ENCODE data around the gene GDI1.
"Not testable (repeated sequence)": the region's sequence is repeated elsewhere in the genome, so short reads cannot be mapped to it uniquely, and the experiment has no call there.

Gene GDI1

GRCh38 chrX:154398668-154399526 is 38.1 kb upstream of the GDI1 start:
- ATAC-seq: peak; percentile 21
- no peak for TF ChIP-seq TOX (CRISPR knock-in tag; IDR thresholded peaks at IDR 0.05; ENCODE audit: borderline replicate concordance)
- no peak for TF ChIP-seq POU6F1 (CRISPR knock-in tag; IDR thresholded peaks at IDR 0.05; ENCODE audit: borderline replicate concordance, low read depth)
- TF ChIP-seq CSDC2 (CRISPR knock-in tag; IDR thresholded peaks at IDR 0.05): no peak
- no peak for TF ChIP-seq ARNTL (CRISPR knock-in tag; IDR thresholded peaks at IDR 0.05; ENCODE audit: borderline replicate concordance, low read depth)
- TF ChIP-seq ZNF565 (CRISPR knock-in tag; conservative IDR thresholded peaks at IDR 0.05; ENCODE audit: low read depth): no peak
- TF ChIP-seq, protein P1, sequence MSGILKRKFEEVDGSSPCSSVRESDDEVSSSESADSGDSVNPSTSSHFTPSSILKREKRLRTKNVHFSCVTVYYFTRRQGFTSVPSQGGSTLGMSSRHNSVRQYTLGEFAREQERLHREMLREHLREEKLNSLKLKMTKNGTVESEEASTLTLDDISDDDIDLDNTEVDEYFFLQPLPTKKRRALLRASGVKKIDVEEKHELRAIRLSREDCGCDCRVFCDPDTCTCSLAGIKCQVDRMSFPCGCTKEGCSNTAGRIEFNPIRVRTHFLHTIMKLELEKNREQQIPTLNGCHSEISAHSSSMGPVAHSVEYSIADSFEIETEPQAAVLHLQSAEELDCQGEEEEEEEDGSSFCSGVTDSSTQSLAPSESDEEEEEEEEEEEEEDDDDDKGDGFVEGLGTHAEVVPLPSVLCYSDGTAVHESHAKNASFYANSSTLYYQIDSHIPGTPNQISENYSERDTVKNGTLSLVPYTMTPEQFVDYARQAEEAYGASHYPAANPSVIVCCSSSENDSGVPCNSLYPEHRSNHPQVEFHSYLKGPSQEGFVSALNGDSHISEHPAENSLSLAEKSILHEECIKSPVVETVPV (CRISPR knock-in tag; IDR thresholded peaks at IDR 0.05): no peak

GRCh38 chrX:154399527-154400368 is 37.2 kb upstream of the GDI1 start:
- ATAC-seq: no peak
- TF ChIP-seq TOX (CRISPR knock-in tag; IDR thresholded peaks at IDR 0.05; ENCODE audit: borderline replicate concordance) (no peak), ZFP30 (CRISPR knock-in tag; IDR thresholded peaks at IDR 0.05) (no peak), ESRRG (CRISPR knock-in tag; IDR thresholded peaks at IDR 0.05) (no peak), ISL1 (CRISPR knock-in tag; IDR thresholded peaks at IDR 0.05) (no peak), ZNF565 (CRISPR knock-in tag; conservative IDR thresholded peaks at IDR 0.05; ENCODE audit: low read depth) (no peak), ZNF8 (CRISPR knock-in tag; IDR thresholded peaks at IDR 0.05) (no peak), ARNTL (CRISPR knock-in tag; IDR thresholded peaks at IDR 0.05; ENCODE audit: borderline replicate concordance, low read depth) (no peak), CSDC2 (CRISPR knock-in tag; IDR thresholded peaks at IDR 0.05) (no peak), ZC3H10 (CRISPR knock-in tag; IDR thresholded peaks at IDR 0.05) (no peak), CREB5 (CRISPR knock-in tag; IDR thresholded peaks at IDR 0.05; ENCODE audit: low read depth) (no peak), BACH2 (CRISPR knock-in tag; IDR thresholded peaks at IDR 0.05; ENCODE audit: borderline replicate concordance) (no peak), POU6F1 (CRISPR knock-in tag; IDR thresholded peaks at IDR 0.05; ENCODE audit: borderline replicate concordance, low read depth) (no peak), OSR1 (CRISPR knock-in tag; IDR thresholded peaks at IDR 0.05) (no peak), TSHZ2 (CRISPR knock-in tag; IDR thresholded peaks at IDR 0.05) (no peak), TCF4 (CRISPR knock-in tag; IDR thresholded peaks at IDR 0.05; ENCODE audit: borderline replicate concordance) (no peak), RARB (CRISPR knock-in tag; IDR thresholded peaks at IDR 0.05) (no peak), PATZ1 (CRISPR knock-in tag; IDR thresholded peaks at IDR 0.05; ENCODE audit: borderline replicate concordance) (no peak), PPARA (CRISPR knock-in tag; IDR thresholded peaks at IDR 0.05; ENCODE audit: borderline replicate concordance) (no peak), ZNF70 (CRISPR knock-in tag; IDR thresholded peaks at IDR 0.05) (no peak)
- TF ChIP-seq, protein P1 (CRISPR knock-in tag; IDR thresholded peaks at IDR 0.05): no peak

DNA sequence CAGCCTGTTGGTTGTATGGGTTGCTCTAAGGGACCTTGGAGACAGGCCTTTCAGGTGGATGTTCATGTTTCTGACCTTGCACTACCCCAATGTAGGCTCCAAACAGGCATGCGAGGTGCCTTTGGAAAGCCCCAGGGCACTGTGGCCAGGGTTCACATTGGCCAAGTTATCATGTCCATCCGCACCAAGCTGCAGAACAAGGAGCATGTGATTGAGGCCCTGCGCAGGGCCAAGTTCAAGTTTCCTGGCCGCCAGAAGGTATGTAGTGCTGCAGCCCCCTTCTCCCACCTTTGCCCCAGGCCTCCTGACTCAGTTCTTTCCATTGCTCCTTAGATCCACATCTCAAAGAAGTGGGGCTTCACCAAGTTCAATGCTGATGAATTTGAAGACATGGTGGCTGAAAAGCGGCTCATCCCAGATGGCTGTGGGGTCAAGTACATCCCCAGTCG is 36.6 kb upstream of the GDI1 start:
- not testable (repeated sequence) for ATAC-seq

Data from SK-N-SH treated with all-trans-retinoic acid at 6 μM for 48 hours (cell line).